AG04450 (cell line): ENCODE data around the gene ATG10. TPM values are rescaled to one million over a fixed set of nuclear protein-coding genes. Genes with fewer than 3 reads are reported as not detected.

ENCODE experiments used
- CTCF ChIA-PET: fragments of 300-600, 350-600 bp; formaldehyde crosslinking; extraction: SDS; loops from one replicate; lab custom pipeline; 2022; ENCODE audit warnings: antibody characterized with exemption, inconsistent platforms; lab: Charles Lee
- POLR2A ChIA-PET: fragments of 350-600 bp; formaldehyde crosslinking; extraction: SDS; loops from one replicate; lab custom pipeline; 2021; ENCODE audit warnings: antibody characterized with exemption, inconsistent platforms; lab: Yijun Ruan, JAX
- DNase-seq: peaks from one replicate; pipeline ENCODE4 v3.0.0-alpha.2; 2011; ENCODE audit warnings: low read depth, low spot score
- H3K27ac ChIP-seq: one replicate; pipeline ENCODE4 v1.5.1; 2012; ENCODE audit warnings: low read depth, low read length, control low read depth
- H3K27me3 ChIP-seq: one replicate; pipeline ENCODE4 v1.6.0; 2012; ENCODE audit warnings: low read length; ENCODE audit not compliant: control insufficient read depth, insufficient read depth
- H3K4me3 ChIP-seq: 2 replicates; pipeline ENCODE4 v1.5.1; 2011; ENCODE audit warnings: mild to moderate bottlenecking, low read depth, low read length, control low read depth
- H3K9me3 ChIP-seq: 2 replicates; pipeline ENCODE4 v1.5.1; 2012; ENCODE audit warnings: low read length; ENCODE audit not compliant: control insufficient read depth, insufficient read depth
- CTCF ChIP-seq: IDR thresholded peaks from 2 replicates; pipeline ENCODE4 v1.5.1; 2011; ENCODE audit warnings: low read depth, low read length, control low read depth, inconsistent platforms
- polyA plus RNA-seq: library from polyadenylated mRNA; depleted of rRNA; stranded (reverse); fragments of >200 nt; gene quantifications from 2 replicates; pipeline ENCODE4 v1.2.3, GENCODE V29; 2011

Gene ATG10
- polyA plus RNA-seq, 1 experiment = 4.1 TPM

GRCh38 chr5:82154776-82155175 is 183.0 kb downstream of the ATG10 start:
- Histone ChIP-seq H3K9me3 (no peaks in the 10 kb centered on the region), H3K27ac (no peak overlapping the region), H3K4me3 (no peak overlapping the region), H3K27me3 (no peaks in the 10 kb centered on the region)
- TF ChIP-seq CTCF = no peak
- CTCF ChIA-PET = no interaction called here
- DNase-seq = no peak
- POLR2A ChIA-PET = no interaction called here

- H3K4me3 ChIP-seq = no peak overlapping the region
- no peak for DNase-seq
- TF ChIP-seq CTCF = no peak
- no peak overlapping the region for H3K27ac ChIP-seq
- H3K27me3 ChIP-seq = no peaks in the 10 kb centered on the region
- POLR2A ChIA-PET = no interaction called here
- no peaks in the 10 kb centered on the region for H3K9me3 ChIP-seq
- CTCF ChIA-PET = no interaction called here
Observed at GRCh38 chr5:82155305-82155704, 183.5 kb downstream of the ATG10 start.

- no peak overlapping the region for H3K4me3 ChIP-seq
- DNase-seq = no peak
- POLR2A ChIA-PET = no interaction called here
- H3K9me3 ChIP-seq = no peaks in the 10 kb centered on the region
- H3K27ac ChIP-seq = no peak overlapping the region
- no peaks in the 10 kb centered on the region for H3K27me3 ChIP-seq
- no peak for TF ChIP-seq CTCF
- CTCF ChIA-PET = interaction anchor here (1.2 to 1.5 kb wide), 2 partner anchors 69 to 103 kb away, joined by 3 to 4 read pairs; no protein-coding TSS in a partner anchor
Observed at GRCh38 chr5:82156874-82157273, 185.1 kb downstream of the ATG10 start.

GRCh38 chr5:82158755-82159413 is 187.1 kb downstream of the ATG10 start:
- ChIA-PET CTCF (no interaction called here), POLR2A (no interaction called here)
- H3K9me3 ChIP-seq = no peaks in the 10 kb centered on the region
- DNase-seq = no peak
- no peaks in the 10 kb centered on the region for H3K27me3 ChIP-seq
- TF ChIP-seq CTCF = no peak
- no peak overlapping the region for H3K27ac ChIP-seq
- no peak overlapping the region for H3K4me3 ChIP-seq

- Histone ChIP-seq H3K27ac (no peak overlapping the region), H3K27me3 (no peaks in the 10 kb centered on the region), H3K9me3 (no peaks in the 10 kb centered on the region), H3K4me3 (no peak overlapping the region)
- ChIA-PET POLR2A (no interaction called here), CTCF (interaction anchor here (0.6 kb wide), 1 partner anchor 63 kb away, joined by 3 read pairs; no protein-coding TSS in a partner anchor)
- TF ChIP-seq CTCF = no peak
- no peak for DNase-seq
Observed at GRCh38 chr5:82160948-82161347, 189.1 kb downstream of the ATG10 start.
